BE2C (cell line): ENCODE data around the gene MYO9B.

Experiments used
- DNase-seq: peaks from one replicate; pipeline ENCODE4 v3.0.0-alpha.2; 2020
- H3K27me3 ChIP-seq: fragments of 250-450 bp; sonication (Bioruptor Pico); 2 replicates; pipeline ENCODE4 v1.5.1; 2020; ENCODE audit warnings: mild to moderate bottlenecking
- H3K36me3 ChIP-seq: fragments of 250-450 bp; sonication (Bioruptor Pico); 2 replicates; pipeline ENCODE4 v1.5.1; 2020; ENCODE audit warnings: mild to moderate bottlenecking
- H3K4me1 ChIP-seq: fragments of 250-450 bp; sonication (Bioruptor Pico); 2 replicates; pipeline ENCODE4 v1.5.1; 2020
- H3K4me3 ChIP-seq: 2 replicates; pipeline ENCODE4 v1.5.1; 2011; ENCODE audit warnings: low read depth, low read length
- H3K9me3 ChIP-seq: fragments of 250-450 bp; sonication (Bioruptor Pico); 2 replicates; pipeline ENCODE4 v1.5.1; 2020
- TF ChIP-seq, protein P1 (sequence below): IDR thresholded peaks from 2 replicates; pipeline ENCODE4 v1.5.1; 2012; ENCODE audit warnings: mild to moderate bottlenecking, low read depth, low read length

MYO9B gene

GRCh38 chr19:17164639-17165038 is 89.1 kb downstream of the MYO9B start:
- no peaks in the 10 kb centered on the region for H3K27me3 ChIP-seq
- no peaks in the 10 kb centered on the region for H3K4me1 ChIP-seq
- peaks cover 30% of the 10 kb centered on the region for H3K36me3 ChIP-seq
- TF ChIP-seq, protein P1, sequence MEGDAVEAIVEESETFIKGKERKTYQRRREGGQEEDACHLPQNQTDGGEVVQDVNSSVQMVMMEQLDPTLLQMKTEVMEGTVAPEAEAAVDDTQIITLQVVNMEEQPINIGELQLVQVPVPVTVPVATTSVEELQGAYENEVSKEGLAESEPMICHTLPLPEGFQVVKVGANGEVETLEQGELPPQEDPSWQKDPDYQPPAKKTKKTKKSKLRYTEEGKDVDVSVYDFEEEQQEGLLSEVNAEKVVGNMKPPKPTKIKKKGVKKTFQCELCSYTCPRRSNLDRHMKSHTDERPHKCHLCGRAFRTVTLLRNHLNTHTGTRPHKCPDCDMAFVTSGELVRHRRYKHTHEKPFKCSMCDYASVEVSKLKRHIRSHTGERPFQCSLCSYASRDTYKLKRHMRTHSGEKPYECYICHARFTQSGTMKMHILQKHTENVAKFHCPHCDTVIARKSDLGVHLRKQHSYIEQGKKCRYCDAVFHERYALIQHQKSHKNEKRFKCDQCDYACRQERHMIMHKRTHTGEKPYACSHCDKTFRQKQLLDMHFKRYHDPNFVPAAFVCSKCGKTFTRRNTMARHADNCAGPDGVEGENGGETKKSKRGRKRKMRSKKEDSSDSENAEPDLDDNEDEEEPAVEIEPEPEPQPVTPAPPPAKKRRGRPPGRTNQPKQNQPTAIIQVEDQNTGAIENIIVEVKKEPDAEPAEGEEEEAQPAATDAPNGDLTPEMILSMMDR, result no peak
- no peaks in the 10 kb centered on the region for H3K9me3 ChIP-seq
- DNase-seq, result no peak
- H3K4me3 ChIP-seq, result no peak overlapping the region

DNA sequence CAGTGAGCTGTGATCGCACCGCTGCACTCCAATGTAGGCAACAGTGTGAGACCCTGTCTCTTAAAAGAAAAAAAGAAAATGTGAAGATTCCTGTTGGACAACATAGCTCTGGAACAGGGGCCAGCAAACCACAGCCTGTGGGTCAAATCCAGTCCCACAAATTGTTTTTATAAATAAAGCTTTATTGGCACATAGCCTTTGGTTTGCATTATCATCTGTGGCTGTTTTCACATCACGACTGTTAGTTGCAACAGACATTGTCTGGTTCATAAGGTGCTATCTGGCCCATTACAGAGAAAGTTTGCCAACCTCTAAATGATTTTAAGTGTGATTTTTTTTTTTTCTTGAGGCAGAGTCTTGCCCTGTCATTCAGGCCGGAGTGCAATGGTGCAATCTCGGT is 90.1 kb downstream of the MYO9B start:
- H3K4me1 ChIP-seq, result no peaks in the 10 kb centered on the region
- no peak for DNase-seq
- no peaks in the 10 kb centered on the region for H3K9me3 ChIP-seq
- TF ChIP-seq, protein P1, result no peak
- H3K4me3 ChIP-seq, result no peak overlapping the region
- H3K27me3 ChIP-seq, result no peaks in the 10 kb centered on the region
- H3K36me3 ChIP-seq, result peaks cover 34% of the 10 kb centered on the region

GRCh38 chr19:17170538-17171297 is 95.1 kb downstream of the MYO9B start:
- Histone ChIP-seq H3K4me3 (no peak overlapping the region), H3K4me1 (no peaks in the 10 kb centered on the region), H3K27me3 (no peaks in the 10 kb centered on the region), H3K36me3 (peaks cover 20% of the 10 kb centered on the region), H3K9me3 (no peaks in the 10 kb centered on the region)
- TF ChIP-seq, protein P1, result no peak
- DNase-seq, result no peak

GRCh38 chr19:17171874-17172273 is 96.3 kb downstream of the MYO9B start:
- DNase-seq, result no peak
- no peaks in the 10 kb centered on the region for H3K27me3 ChIP-seq
- H3K9me3 ChIP-seq, result no peaks in the 10 kb centered on the region
- no peaks in the 10 kb centered on the region for H3K4me1 ChIP-seq
- peaks cover 20% of the 10 kb centered on the region for H3K36me3 ChIP-seq
- H3K4me3 ChIP-seq, result no peak overlapping the region
- TF ChIP-seq, protein P1, result no peak

- Histone ChIP-seq H3K27me3 (no peaks in the 10 kb centered on the region), H3K4me1 (no peaks in the 10 kb centered on the region), H3K36me3 (peaks cover 20% of the 10 kb centered on the region), H3K9me3 (no peaks in the 10 kb centered on the region), H3K4me3 (no peak overlapping the region)
- TF ChIP-seq, protein P1, result no peak
- no peak for DNase-seq
Observed at GRCh38 chr19:17172624-17173345, 97.2 kb downstream of the MYO9B start.

DNA sequence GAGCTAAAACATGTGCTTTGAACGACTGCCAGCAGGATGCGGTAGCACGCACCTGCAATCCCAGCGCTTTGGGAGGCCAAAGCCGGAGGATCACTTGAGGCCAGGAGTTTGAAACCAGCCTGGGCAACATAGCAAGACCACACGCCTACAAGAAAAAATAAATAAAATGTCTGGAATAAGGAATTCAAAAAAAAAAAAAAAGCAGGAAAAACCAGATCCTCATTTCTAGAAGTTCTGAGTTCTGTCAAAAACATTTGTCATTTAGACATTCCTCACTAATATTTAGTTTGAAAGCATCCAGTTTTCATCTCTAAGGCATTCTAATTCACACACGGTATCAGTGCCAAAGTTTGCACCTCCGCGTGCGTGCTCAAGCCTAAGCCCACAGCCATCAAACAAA is 102.7 kb downstream of the MYO9B start:
- TF ChIP-seq, protein P1, result no peak
- no peaks in the 10 kb centered on the region; the same call in none of the 2 replicates for H3K36me3 ChIP-seq

More for the DNA sequence above, 102.7 kb downstream of the MYO9B start:
- H3K4me1 ChIP-seq, result no peaks in the 10 kb centered on the region
- no peaks in the 10 kb centered on the region for H3K27me3 ChIP-seq
- H3K9me3 ChIP-seq, result no peaks in the 10 kb centered on the region
- DNase-seq, result no peak
- H3K4me3 ChIP-seq, result no peak overlapping the region
